SK-N-SH (cell line): ENCODE results near the gene CCNY.

Experiments used
- EZH2phosphoT487 ChIP-seq: fragments of 200-600 bp; sonication (generic); IDR thresholded peaks from 2 replicates; pipeline ENCODE4 v1.6.1; 2017; ENCODE audit warnings: low read depth, mixed run types, mild to moderate bottlenecking, antibody characterized with exemption, moderate library complexity, borderline replicate concordance
- MXI1 ChIP-seq: IDR thresholded peaks from 2 replicates; pipeline ENCODE4 v1.6.1; 2012; ENCODE audit warnings: mild to moderate bottlenecking, low read depth, low read length, improper control_type of control experiment
- POLR2AphosphoS5 ChIP-seq: IDR thresholded peaks from 2 replicates; pipeline ENCODE4 v1.6.1; 2012; ENCODE audit warnings: low read depth, low read length
- RAD21 ChIP-seq: IDR thresholded peaks from 2 replicates; pipeline ENCODE4 v1.6.1; 2012; ENCODE audit warnings: mild to moderate bottlenecking, low read length
- TF ChIP-seq, protein P1 (sequence below): fragments of 200-600 bp; sonication (generic); IDR thresholded peaks from 2 replicates; pipeline ENCODE4 v1.6.1; 2017; ENCODE audit warnings: antibody characterized with exemption, mild to moderate bottlenecking, moderate library complexity
- TF ChIP-seq, protein P2 (sequence below): fragments of 150-350 bp; IDR thresholded peaks from 2 replicates; pipeline ENCODE4 v1.6.1; 2017; ENCODE audit warnings: antibody characterized with exemption, low read length, low read depth, borderline replicate concordance

- TF ChIP-seq POLR2AphosphoS5: no peak
- TF ChIP-seq, protein P1, sequence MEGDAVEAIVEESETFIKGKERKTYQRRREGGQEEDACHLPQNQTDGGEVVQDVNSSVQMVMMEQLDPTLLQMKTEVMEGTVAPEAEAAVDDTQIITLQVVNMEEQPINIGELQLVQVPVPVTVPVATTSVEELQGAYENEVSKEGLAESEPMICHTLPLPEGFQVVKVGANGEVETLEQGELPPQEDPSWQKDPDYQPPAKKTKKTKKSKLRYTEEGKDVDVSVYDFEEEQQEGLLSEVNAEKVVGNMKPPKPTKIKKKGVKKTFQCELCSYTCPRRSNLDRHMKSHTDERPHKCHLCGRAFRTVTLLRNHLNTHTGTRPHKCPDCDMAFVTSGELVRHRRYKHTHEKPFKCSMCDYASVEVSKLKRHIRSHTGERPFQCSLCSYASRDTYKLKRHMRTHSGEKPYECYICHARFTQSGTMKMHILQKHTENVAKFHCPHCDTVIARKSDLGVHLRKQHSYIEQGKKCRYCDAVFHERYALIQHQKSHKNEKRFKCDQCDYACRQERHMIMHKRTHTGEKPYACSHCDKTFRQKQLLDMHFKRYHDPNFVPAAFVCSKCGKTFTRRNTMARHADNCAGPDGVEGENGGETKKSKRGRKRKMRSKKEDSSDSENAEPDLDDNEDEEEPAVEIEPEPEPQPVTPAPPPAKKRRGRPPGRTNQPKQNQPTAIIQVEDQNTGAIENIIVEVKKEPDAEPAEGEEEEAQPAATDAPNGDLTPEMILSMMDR: no peak
- no peak for TF ChIP-seq RAD21
- no peak for TF ChIP-seq MXI1
- TF ChIP-seq, protein P2, sequence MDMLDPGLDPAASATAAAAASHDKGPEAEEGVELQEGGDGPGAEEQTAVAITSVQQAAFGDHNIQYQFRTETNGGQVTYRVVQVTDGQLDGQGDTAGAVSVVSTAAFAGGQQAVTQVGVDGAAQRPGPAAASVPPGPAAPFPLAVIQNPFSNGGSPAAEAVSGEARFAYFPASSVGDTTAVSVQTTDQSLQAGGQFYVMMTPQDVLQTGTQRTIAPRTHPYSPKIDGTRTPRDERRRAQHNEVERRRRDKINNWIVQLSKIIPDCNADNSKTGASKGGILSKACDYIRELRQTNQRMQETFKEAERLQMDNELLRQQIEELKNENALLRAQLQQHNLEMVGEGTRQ: no peak
- TF ChIP-seq EZH2phosphoT487: no peak
These were observed 242.3 kb downstream of the CCNY start for GRCh38 chr10:35578618-35578956.
